Stimulated activated CD8-positive, alpha-beta memory T cell treated with anti-CD3 and anti-CD28 coated beads, Interleukin-15, amount 100 ng/mL, for 24 hours (primary cell): ENCODE measurements around the gene TATDN3.
A peak's percentile ranks its signal among the peaks of the same experiment; 100 is the strongest.
"Not testable (repeated sequence)": the region's sequence is repeated elsewhere in the genome, so short reads cannot be mapped to it uniquely, and the experiment has no call there.

Source experiments
- DNase-seq: peaks from one replicate; pipeline ENCODE4 v3.0.0-alpha.2; 2020; ENCODE audit warnings: low read depth

Gene TATDN3

GRCh38 chr1:212791676-212792395, at the start of gene TATDN3, which contains the start of gene NSL1:
Gene TATDN3 (plus strand): TSS chr1:212791894. CDS start chr1:212791922, 28 bp downstream.
Gene NSL1 (minus strand): TSS chr1:212791777. CDS start chr1:212791763, 14 bp downstream.
- DNase-seq, result peak; percentile 99

- DNase-seq, result no peak
These were observed 47.7 kb upstream of the TATDN3 start for GRCh38 chr1:212743901-212744475.

- DNase-seq, result no peak
These were observed 46.4 kb upstream of the TATDN3 start for GRCh38 chr1:212745303-212745702.

- DNase-seq, result no peak
These were observed 45.1 kb upstream of the TATDN3 start for GRCh38 chr1:212746546-212746945.

GRCh38 chr1:212749821-212750535, 41.7 kb upstream of the TATDN3 start:
- DNase-seq, result no peak

- DNase-seq, result no peak
These were observed 39.3 kb upstream of the TATDN3 start for GRCh38 chr1:212752252-212752933.

GRCh38 chr1:212752934-212753497, 38.7 kb upstream of the TATDN3 start:
- no peak for DNase-seq

- DNase-seq, result no peak
These were observed 37.9 kb upstream of the TATDN3 start for GRCh38 chr1:212753749-212754148.

- DNase-seq, result no peak
These were observed 37.5 kb upstream of the TATDN3 start for GRCh38 chr1:212754193-212754592.

GRCh38 chr1:212754680-212755079, 37.0 kb upstream of the TATDN3 start:
- no peak for DNase-seq

GRCh38 chr1:212759683-212760082, 32.0 kb upstream of the TATDN3 start:
- DNase-seq, result no peak

GRCh38 chr1:212760126-212760823, 31.4 kb upstream of the TATDN3 start:
- no peak for DNase-seq

GRCh38 chr1:212762234-212762633, 29.5 kb upstream of the TATDN3 start:
- DNase-seq, result no peak

- DNase-seq, result no peak
These were observed 28.9 kb upstream of the TATDN3 start for GRCh38 chr1:212762839-212763238.

- DNase-seq, result not testable (repeated sequence)
These were observed 26.9 kb upstream of the TATDN3 start for GRCh38 chr1:212764718-212765281.

- not testable (repeated sequence) for DNase-seq
These were observed 24.9 kb upstream of the TATDN3 start for GRCh38 chr1:212766825-212767224.

- no peak for DNase-seq
These were observed 22.1 kb upstream of the TATDN3 start for GRCh38 chr1:212769459-212770167.

GRCh38 chr1:212771341-212771740, 20.4 kb upstream of the TATDN3 start:
- no peak for DNase-seq

GRCh38 chr1:212773011-212773410, 18.7 kb upstream of the TATDN3 start:
- no peak for DNase-seq

- no peak for DNase-seq
These were observed 17.1 kb upstream of the TATDN3 start for GRCh38 chr1:212774584-212774983.
